ENCODE results near the gene C9orf72. TPM values are rescaled to one million over a fixed set of nuclear protein-coding genes. Genes with fewer than 3 reads are reported as not detected.

C9orf72 gene
- total and polyA plus RNA-seq, 2 of the 4 experiments (the other 2 are of a cell fraction), result 2.0 to 3.4 TPM

DNA sequence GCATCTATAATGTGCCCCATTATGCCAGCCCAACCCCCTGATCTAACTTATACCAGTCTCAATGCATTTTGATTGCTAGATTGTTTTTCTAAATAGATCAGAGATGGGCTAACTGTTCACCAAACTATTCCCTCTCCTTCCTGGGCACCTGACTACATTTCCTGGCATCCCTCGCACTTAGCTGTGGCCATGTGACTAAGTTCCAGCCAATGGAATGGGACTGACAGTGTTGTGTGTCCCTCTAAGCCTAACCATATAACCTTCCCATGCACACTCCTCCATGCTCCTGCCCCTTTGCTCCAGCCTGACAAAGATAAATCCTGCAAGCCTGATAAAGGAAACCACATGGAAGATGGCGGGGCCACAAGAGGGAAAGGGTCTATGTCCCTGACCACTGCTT lies 61.5 kb downstream of the C9orf72 start:
- H4K8ac ChIP-seq (ENCODE audit: low read depth in 2 of 2, low read length in 2 of 2), result no peak overlapping the region
- H3K9ac ChIP-seq (ENCODE audit: low read depth, low read length), result no peak overlapping the region
- H4K5ac ChIP-seq (ENCODE audit: low read depth, low read length), result no peak overlapping the region
- H3K4me3 ChIP-seq (ENCODE audit: insufficient read depth, low read depth, low read length), result no peak overlapping the region
- no peak overlapping the region for H2BK120ac ChIP-seq (ENCODE audit: low read depth, low read length)
- WGBS, 2 experiments (ENCODE audit: extremely low coverage in 2 of 2, insufficient read length in 1 of 2), result no CpG with 5 or more reads among the region's 2 CpGs
- POLR2A ChIA-PET (ENCODE audit: unreplicated experiment), result no interaction called here
- H3K4me1 ChIP-seq (ENCODE audit: control insufficient read depth, insufficient read depth, low read length), result no peaks in the 10 kb centered on the region
- no peak overlapping the region for H3K14ac ChIP-seq (replicated peaks; ENCODE audit: low read depth, low read length)
- no peak overlapping the region for H3K4ac ChIP-seq (ENCODE audit: low read depth, low read length)
- no peaks in the 10 kb centered on the region for H4K20me1 ChIP-seq (ENCODE audit: insufficient read depth, low read length)
- no TSS peak for BruUV-seq (replicated peaks)
- H4K91ac ChIP-seq (ENCODE audit: insufficient read depth, low read depth, low read length), result no peak overlapping the region
- in situ Hi-C loops (cut with MboI; ENCODE audit: low sequenced_read_pairs), result no loop called here
- no peak overlapping the region for H2BK5ac ChIP-seq (ENCODE audit: low read depth, low read length, poor library complexity, severe bottlenecking)
- no peak overlapping the region for H3K27ac ChIP-seq (ENCODE audit: insufficient read depth, low read length)
- no peaks in the 10 kb centered on the region for H3K79me1 ChIP-seq (ENCODE audit: low read depth in 1 of 2, low read length in 2 of 2)
- no peak overlapping the region for H3K23ac ChIP-seq (ENCODE audit: low read depth, low read length)
- ATAC-seq (ENCODE audit: low read depth) (no peak), DNase-seq (no peak)
- no peak overlapping the region for H2AK9ac ChIP-seq (replicated peaks; ENCODE audit: low read depth, low read length, poor library complexity)
- intact Hi-C loops (cut with micrococcal nuclease), result no loop called here
- no peak overlapping the region for H2AK5ac ChIP-seq (ENCODE audit: low read depth, low read length)
- no peak overlapping the region for H3K4me2 ChIP-seq (ENCODE audit: low read depth, low read length)
- H3K56ac ChIP-seq (ENCODE audit: extremely low read depth, insufficient read depth, low read length), result no peak overlapping the region
- no peak overlapping the region for H2AFZ ChIP-seq (replicated peaks; ENCODE audit: low read length, poor library complexity)
- H3K27me3 ChIP-seq (ENCODE audit: control insufficient read depth, insufficient read depth, low read length), result peaks cover 5% of the 10 kb centered on the region; the same call in 1 of the 2 replicates
- H2BK20ac ChIP-seq (ENCODE audit: low read depth, low read length), result no peak overlapping the region
- no peaks in the 10 kb centered on the region for H3K36me3 ChIP-seq (ENCODE audit: control insufficient read depth, insufficient read depth, low read length)
- peaks cover 2% of the 10 kb centered on the region; the same call in 1 of the 2 replicates for H3K9me1 ChIP-seq (ENCODE audit: insufficient read depth, low read length)
- TF ChIP-seq MAFK (IDR thresholded peaks at IDR 0.05; ENCODE audit: low read depth, low read length) (no peak), RCOR1 (IDR thresholded peaks at IDR 0.05; ENCODE audit: insufficient replicate concordance, low read length) (no peak), BHLHE40 (IDR thresholded peaks at IDR 0.05; ENCODE audit: low read depth, low read length) (no peak)
- no peak overlapping the region for H2BK15ac ChIP-seq (ENCODE audit: low read depth, low read length)
- no peaks in the 10 kb centered on the region for H3K9me3 ChIP-seq (ENCODE audit: control insufficient read depth, insufficient read depth, low read length)
- dilution Hi-C loops (cut with HindIII; ENCODE audit: low sequenced_read_pairs, unreplicated experiment), result no loop called here
- CTCF ChIA-PET, result no interaction called here
- H3K18ac ChIP-seq (ENCODE audit: low read depth, low read length), result no peak overlapping the region
